Subcutaneous abdominal adipose tissue (tissue), 5 donors: ENCODE data around the gene PGS1.

ENCODE experiments used
- H3K27ac ChIP-seq: one replicate; pipeline ENCODE4 v1.7.0; 2013; ENCODE audit warnings: low read depth, mild to moderate bottlenecking, inconsistent platforms, low read length, moderate library complexity
- H3K27me3 ChIP-seq, 5 donors: one replicate each; pipeline ENCODE4 v1.7.0; 2013; ENCODE audit warnings: low read length in 5 of 5, inconsistent platforms in 1 of 5; ENCODE audit not compliant: control insufficient read depth in 5 of 5, insufficient read depth in 4 of 5
- H3K36me3 ChIP-seq, 5 donors: one replicate each; pipeline ENCODE4 v1.7.0; 2013; ENCODE audit warnings: low read length in 5 of 5; ENCODE audit not compliant: control insufficient read depth in 5 of 5, insufficient read depth in 5 of 5
- H3K4me1 ChIP-seq, 5 donors: one replicate each; pipeline ENCODE4 v1.7.0; 2013; ENCODE audit warnings: low read length in 5 of 5, mild to moderate bottlenecking in 3 of 5, moderate library complexity in 1 of 5; ENCODE audit not compliant: control insufficient read depth in 5 of 5, insufficient read depth in 5 of 5
- H3K4me3 ChIP-seq, 5 donors: one replicate each; pipeline ENCODE4 v1.7.0; 2013; ENCODE audit warnings: low read length in 5 of 5, low read depth in 1 of 5
- H3K9ac ChIP-seq, 5 donors: one replicate each; pipeline ENCODE4 v1.7.0; 2013; ENCODE audit warnings: low read length in 5 of 5, mild to moderate bottlenecking in 4 of 5, moderate library complexity in 3 of 5
- H3K9me3 ChIP-seq, 5 donors: one replicate each; pipeline ENCODE4 v1.7.0; 2013; ENCODE audit warnings: low read length in 5 of 5; ENCODE audit not compliant: control insufficient read depth in 5 of 5
- donor health status: healthy.
- donor health status: healthy.
- donor health status: healthy.
- donor health status: healthy.
- donor health status: healthy.

PGS1 gene

GRCh38 chr17:78422872-78423588, 44.6 kb downstream of the PGS1 start:
- no peak overlapping the region for H3K9ac ChIP-seq
- no peak overlapping the region for H3K4me3 ChIP-seq
- no peaks in the 10 kb centered on the region for H3K9me3 ChIP-seq
- H3K27ac ChIP-seq, result peak overlapping the region; percentile 80
- peaks cover 7 to 59% (median 53%) of the 10 kb centered on the region in 5 donors for H3K4me1 ChIP-seq
- H3K36me3 ChIP-seq, result peaks cover 0 to 76% (median 61%) of the 10 kb centered on the region in 5 donors
- no peaks in the 10 kb centered on the region for H3K27me3 ChIP-seq

GRCh38 chr17:78423961-78424675, 45.7 kb downstream of the PGS1 start:
- Histone ChIP-seq H3K4me3 (no peak overlapping the region), H3K27ac (peak overlapping the region; percentile 80), H3K9ac (no peak overlapping the region), H3K36me3 (peaks cover 0 to 85% (median 69%) of the 10 kb centered on the region in 5 donors), H3K9me3 (no peaks in the 10 kb centered on the region), H3K27me3 (no peaks in the 10 kb centered on the region), H3K4me1 (peaks cover 11 to 68% (median 46%) of the 10 kb centered on the region in 5 donors)

GRCh38 chr17:78425429-78425828, 47.0 kb downstream of the PGS1 start:
- Histone ChIP-seq H3K27ac (peak overlapping the region; percentile 76), H3K9me3 (no peaks in the 10 kb centered on the region), H3K36me3 (peaks cover 0 to 85% (median 64%) of the 10 kb centered on the region in 5 donors)

GRCh38 chr17:78426293-78426879, 47.9 kb downstream of the PGS1 start:
- Histone ChIP-seq H3K27ac (no peak overlapping the region), H3K9me3 (no peaks in the 10 kb centered on the region), H3K4me3 (no peak overlapping the region), H3K36me3 (peaks cover 0 to 78% (median 61%) of the 10 kb centered on the region in 5 donors), H3K4me1 (peaks cover 6 to 52% (median 29%) of the 10 kb centered on the region in 5 donors), H3K9ac (no peak overlapping the region), H3K27me3 (no peaks in the 10 kb centered on the region)

More at GRCh38 chr17:78425429-78425828, 47.0 kb downstream of the PGS1 start:
- Histone ChIP-seq H3K4me3 (no peak overlapping the region), H3K27me3 (no peaks in the 10 kb centered on the region), H3K9ac (no peak overlapping the region), H3K4me1 (peaks cover 12 to 59% (median 38%) of the 10 kb centered on the region in 5 donors)

GRCh38 chr17:78427140-78427539, 48.7 kb downstream of the PGS1 start:
- H3K9me3 ChIP-seq, result no peaks in the 10 kb centered on the region
- no peak overlapping the region for H3K27ac ChIP-seq
- H3K4me1 ChIP-seq, result peaks cover 6 to 51% (median 28%) of the 10 kb centered on the region in 5 donors
- H3K9ac ChIP-seq, result no peak overlapping the region
- H3K27me3 ChIP-seq, result no peaks in the 10 kb centered on the region
- no peak overlapping the region for H3K4me3 ChIP-seq
- H3K36me3 ChIP-seq, result peaks cover 0 to 72% (median 59%) of the 10 kb centered on the region in 5 donors

- H3K27ac ChIP-seq, result no peak overlapping the region
- no peak overlapping the region for H3K4me3 ChIP-seq
- H3K9ac ChIP-seq, result no peak overlapping the region
- no peaks in the 10 kb centered on the region for H3K9me3 ChIP-seq
- peaks cover 6 to 56% (median 32%) of the 10 kb centered on the region in 5 donors for H3K4me1 ChIP-seq
- no peaks in the 10 kb centered on the region for H3K27me3 ChIP-seq
- H3K36me3 ChIP-seq, result peaks cover 0 to 67% (median 55%) of the 10 kb centered on the region in 5 donors
Measured at GRCh38 chr17:78428025-78428575, 49.7 kb downstream of the PGS1 start.

GRCh38 chr17:78428836-78429617, 50.6 kb downstream of the PGS1 start:
- Histone ChIP-seq H3K27ac (no peak overlapping the region), H3K4me3 (no peak overlapping the region), H3K9ac (no peak overlapping the region), H3K27me3 (no peaks in the 10 kb centered on the region), H3K9me3 (no peaks in the 10 kb centered on the region), H3K36me3 (peaks cover 0 to 58% (median 46%) of the 10 kb centered on the region in 5 donors), H3K4me1 (peaks cover 6 to 48% (median 32%) of the 10 kb centered on the region in 5 donors)

- Histone ChIP-seq H3K36me3 (peaks cover 0 to 52% (median 40%) of the 10 kb centered on the region in 5 donors), H3K27ac (no peak overlapping the region), H3K4me3 (no peak overlapping the region), H3K9me3 (no peaks in the 10 kb centered on the region), H3K9ac (no peak overlapping the region), H3K4me1 (peaks cover 6 to 42% (median 32%) of the 10 kb centered on the region in 5 donors), H3K27me3 (no peaks in the 10 kb centered on the region)
Measured at GRCh38 chr17:78429618-78429995, 51.2 kb downstream of the PGS1 start.

- Histone ChIP-seq H3K9ac (no peak overlapping the region), H3K36me3 (peaks cover 0 to 39% (median 32%) of the 10 kb centered on the region in 5 donors), H3K27ac (no peak overlapping the region), H3K4me3 (no peak overlapping the region), H3K27me3 (no peaks in the 10 kb centered on the region), H3K9me3 (no peaks in the 10 kb centered on the region), H3K4me1 (peaks cover 6 to 30% (median 24%) of the 10 kb centered on the region in 5 donors)
Measured at GRCh38 chr17:78430892-78431691, 52.6 kb downstream of the PGS1 start.
